ENCODE measurements around the gene NUBP2. TPM values are rescaled to one million over a fixed set of nuclear protein-coding genes. Genes with fewer than 3 reads are reported as not detected.

The NUBP2 gene
- total RNA-seq, 1 experiment from 2014 or later = 91.8 TPM

- CTCF ChIA-PET = no interaction called here
- intact Hi-C loops (cut with micrococcal nuclease; ENCODE audit: unreplicated experiment) = no loop called here
- Mint-ChIP-seq H3K4me1 (ENCODE audit: low read depth, unreplicated experiment) (peaks cover 8% of the 10 kb centered on the region), H3K4me3 (ENCODE audit: low read depth, unreplicated experiment) (no peak overlapping the region), H3K36me3 (ENCODE audit: insufficient read depth, unreplicated experiment) (peaks cover 64% of the 10 kb centered on the region), H3K9me3 (ENCODE audit: low read depth, unreplicated experiment) (no peaks in the 10 kb centered on the region), H3K27me3 (ENCODE audit: unreplicated experiment) (no peaks in the 10 kb centered on the region), H3K27ac (ENCODE audit: unreplicated experiment) (no peak overlapping the region)
- no peak for TF ChIP-seq CTCF (IDR thresholded peaks at IDR 0.05; ENCODE audit: unreplicated experiment)
- no peak for DNase-seq
- BruUV-seq (replicated peaks) = no TSS peak
These were observed 15.4 kb upstream of the NUBP2 start for GRCh38 chr16:1767116-1767994.

GRCh38 chr16:1768061-1768766, 14.5 kb upstream of the NUBP2 start:
- intact Hi-C loops (cut with micrococcal nuclease; ENCODE audit: unreplicated experiment) = no loop called here
- Mint-ChIP-seq H3K36me3 (ENCODE audit: insufficient read depth, unreplicated experiment) (peaks cover 66% of the 10 kb centered on the region), H3K4me1 (ENCODE audit: low read depth, unreplicated experiment) (peaks cover 8% of the 10 kb centered on the region), H3K4me3 (ENCODE audit: low read depth, unreplicated experiment) (peak overlapping the region; percentile 14), H3K27me3 (ENCODE audit: unreplicated experiment) (no peaks in the 10 kb centered on the region), H3K27ac (ENCODE audit: unreplicated experiment) (peak overlapping the region; percentile 56), H3K9me3 (ENCODE audit: low read depth, unreplicated experiment) (no peaks in the 10 kb centered on the region)
- no TSS peak for BruUV-seq (replicated peaks)
- TF ChIP-seq CTCF (IDR thresholded peaks at IDR 0.05; ENCODE audit: unreplicated experiment) = no peak
- CTCF ChIA-PET = interaction anchor here (0.6 kb wide), 1 partner anchor 347 kb away, joined by 3 read pairs; no protein-coding TSS in a partner anchor
- no peak for DNase-seq

- H3K4me1 Mint-ChIP-seq (ENCODE audit: low read depth, unreplicated experiment) = peaks cover 8% of the 10 kb centered on the region
- peak overlapping the region; percentile 56 for H3K27ac Mint-ChIP-seq (ENCODE audit: unreplicated experiment)
- no peaks in the 10 kb centered on the region for H3K9me3 Mint-ChIP-seq (ENCODE audit: low read depth, unreplicated experiment)
- no peak for DNase-seq
- intact Hi-C loops (cut with micrococcal nuclease; ENCODE audit: unreplicated experiment) = no loop called here
- no peaks in the 10 kb centered on the region for H3K27me3 Mint-ChIP-seq (ENCODE audit: unreplicated experiment)
- CTCF ChIA-PET = interaction anchor here (0.5 to 0.6 kb wide), 2 partner anchors 348 to 438 kb away, joined by 3 read pairs; no protein-coding TSS in a partner anchor
- peak overlapping the region; percentile 14 for H3K4me3 Mint-ChIP-seq (ENCODE audit: low read depth, unreplicated experiment)
- no TSS peak for BruUV-seq (replicated peaks)
- TF ChIP-seq CTCF (IDR thresholded peaks at IDR 0.05; ENCODE audit: unreplicated experiment) = no peak
- H3K36me3 Mint-ChIP-seq (ENCODE audit: insufficient read depth, unreplicated experiment) = peaks cover 73% of the 10 kb centered on the region
These were observed 13.9 kb upstream of the NUBP2 start for GRCh38 chr16:1768767-1769401.

Data from Calu3 (cell line).